ENCODE data around the gene MX2.
"Not testable (repeated sequence)": the region's sequence is repeated elsewhere in the genome, so short reads cannot be mapped to it uniquely, and the experiment has no call there.

MX2 gene

GRCh38 chr21:41387042-41387819, 25.4 kb downstream of the MX2 start:
- no peak for DNase-seq (ENCODE audit: low spot score)

GRCh38 chr21:41387824-41388223, 26.0 kb downstream of the MX2 start:
- DNase-seq (ENCODE audit: low spot score): no peak

GRCh38 chr21:41388259-41388658, 26.4 kb downstream of the MX2 start:
- DNase-seq (ENCODE audit: low spot score): no peak

GRCh38 chr21:41390043-41390639, 28.3 kb downstream of the MX2 start:
- DNase-seq (ENCODE audit: low spot score): no peak

- no peak for DNase-seq (ENCODE audit: low spot score)
Observed at GRCh38 chr21:41393876-41394465, 32.1 kb downstream of the MX2 start.

GRCh38 chr21:41396558-41397075, 34.8 kb downstream of the MX2 start:
- no peak for DNase-seq (ENCODE audit: low spot score)

GRCh38 chr21:41397471-41397891, 35.7 kb downstream of the MX2 start:
- DNase-seq (ENCODE audit: low spot score): no peak

GRCh38 chr21:41398251-41398650, 36.4 kb downstream of the MX2 start:
- DNase-seq (ENCODE audit: low spot score): no peak

GRCh38 chr21:41398831-41399230, 37.0 kb downstream of the MX2 start:
- no peak for DNase-seq (ENCODE audit: low spot score)

- no peak for DNase-seq (ENCODE audit: low spot score)
Observed at GRCh38 chr21:41399246-41399800, 37.5 kb downstream of the MX2 start.

- no peak for DNase-seq (ENCODE audit: low spot score)
Observed at GRCh38 chr21:41402231-41402630, 40.4 kb downstream of the MX2 start.

GRCh38 chr21:41402796-41403195, 41.0 kb downstream of the MX2 start:
- no peak for DNase-seq (ENCODE audit: low spot score)

GRCh38 chr21:41403331-41403730, 41.5 kb downstream of the MX2 start:
- no peak for DNase-seq (ENCODE audit: low spot score)

- no peak for DNase-seq (ENCODE audit: low spot score)
Observed at GRCh38 chr21:41403966-41404365, 42.1 kb downstream of the MX2 start.

- DNase-seq (ENCODE audit: low spot score): no peak
Observed at GRCh38 chr21:41405321-41405720, 43.5 kb downstream of the MX2 start.

- no peak for DNase-seq (ENCODE audit: low spot score)
Observed at GRCh38 chr21:41406340-41406739, 44.5 kb downstream of the MX2 start.

GRCh38 chr21:41407541-41408460, 46.0 kb downstream of the MX2 start:
- DNase-seq (ENCODE audit: low spot score): no peak

GRCh38 chr21:41410361-41410760, 48.5 kb downstream of the MX2 start:
- DNase-seq (ENCODE audit: low spot score): no peak

GRCh38 chr21:41410767-41411448, 49.1 kb downstream of the MX2 start:
- DNase-seq (ENCODE audit: low spot score): no peak

- DNase-seq (ENCODE audit: low spot score): no peak
Observed at GRCh38 chr21:41411449-41412089, 49.7 kb downstream of the MX2 start.

GRCh38 chr21:41417505-41417904, 55.7 kb downstream of the MX2 start:
- DNase-seq (ENCODE audit: low spot score): not testable (repeated sequence)

Data from hepatic stellate cell (primary cell).